Prostate gland (tissue), 2 donors: ENCODE measurements around the gene THSD7A. TPM values are rescaled to one million over a fixed set of nuclear protein-coding genes. Genes with fewer than 3 reads are reported as not detected.

ENCODE experiments used
- DNase-seq: peaks from one replicate; pipeline ENCODE4 v3.0.0-alpha.2; 2019; ENCODE audit warnings: low spot score
- H3K27ac ChIP-seq, 2 donors: fragments of 200-600 bp; sonication (generic); 2 replicates each; pipeline ENCODE4 v1.5.1; 2017 to 2019
- H3K27me3 ChIP-seq: fragments of 200-600 bp; sonication (generic); replicated peaks from 2 replicates; pipeline ENCODE4 v1.5.1; 2019; ENCODE audit not compliant: insufficient read depth
- H3K36me3 ChIP-seq, 2 donors: fragments of 200-600 bp; sonication (generic); 1 replicate in 1 of 2; 2 replicates in 1 of 2; pipeline versions ENCODE4 v1.5.1 to v1.8.1; 2017 to 2019
- H3K4me1 ChIP-seq: fragments of 200-600 bp; sonication (generic); replicated peaks from 2 replicates; pipeline ENCODE4 v1.5.1; 2019
- H3K4me3 ChIP-seq, 2 donors: fragments of 200-600 bp; sonication (generic); 2 replicates each; pipeline ENCODE4 v1.5.1; 2017 to 2019
- H3K9me3 ChIP-seq: fragments of 200-600 bp; sonication (generic); 2 replicates; pipeline ENCODE4 v1.5.1; 2017
- POLR2A ChIP-seq: fragments of 450-650 bp; IDR thresholded peaks from one replicate; pipeline ENCODE4 v1.6.1; 2016; ENCODE audit warnings: antibody characterized with exemption, mild to moderate bottlenecking
- POLR2AphosphoS5 ChIP-seq: sonication (generic); formaldehyde crosslinking; IDR thresholded peaks from one replicate; pipeline ENCODE4 v1.6.1; 2017; ENCODE audit warnings: antibody characterized with exemption
- WGBS: methylation state at CpG from one replicate; pipeline ENCODE4 v1.1.5; 2018; 5-methylcytosine and 5-hydroxymethylcytosine counted together
- intact Hi-C: fragments of 100-400 bp; cut with DNase I; formaldehyde crosslinking; loops from one replicate; pipeline ENCODE4 v1.14.2; 2022
- total RNA-seq, 2 donors: library from RNA; depleted of rRNA; stranded (reverse); fragments of >200 nt; gene quantifications; one replicate each; pipeline ENCODE4 v1.1.0, GENCODE V29; 2016
- TF ChIP-seq, protein P1 (sequence below), 4 experiments: fragments of 200-600 bp in 2 of 4; fragments of 450-650 bp in 2 of 4; sonication (generic) in 2 of 4; IDR thresholded peaks; 1 replicate in 3 of 4; 2 replicates in 1 of 4; pipeline ENCODE4 v1.5.1; 2016 to 2019; ENCODE audit warnings: antibody characterized with exemption in 4 of 4, mild to moderate bottlenecking in 2 of 4, moderate library complexity in 2 of 4

The THSD7A gene
- total RNA-seq, 2 donors from 2014 or later: 3.1 to 9.9 TPM

- H3K4me1 ChIP-seq: no peaks in the 10 kb centered on the region
- no peak overlapping the region for H3K27ac ChIP-seq
- no peak for TF ChIP-seq POLR2AphosphoS5
- TF ChIP-seq, protein P1, sequence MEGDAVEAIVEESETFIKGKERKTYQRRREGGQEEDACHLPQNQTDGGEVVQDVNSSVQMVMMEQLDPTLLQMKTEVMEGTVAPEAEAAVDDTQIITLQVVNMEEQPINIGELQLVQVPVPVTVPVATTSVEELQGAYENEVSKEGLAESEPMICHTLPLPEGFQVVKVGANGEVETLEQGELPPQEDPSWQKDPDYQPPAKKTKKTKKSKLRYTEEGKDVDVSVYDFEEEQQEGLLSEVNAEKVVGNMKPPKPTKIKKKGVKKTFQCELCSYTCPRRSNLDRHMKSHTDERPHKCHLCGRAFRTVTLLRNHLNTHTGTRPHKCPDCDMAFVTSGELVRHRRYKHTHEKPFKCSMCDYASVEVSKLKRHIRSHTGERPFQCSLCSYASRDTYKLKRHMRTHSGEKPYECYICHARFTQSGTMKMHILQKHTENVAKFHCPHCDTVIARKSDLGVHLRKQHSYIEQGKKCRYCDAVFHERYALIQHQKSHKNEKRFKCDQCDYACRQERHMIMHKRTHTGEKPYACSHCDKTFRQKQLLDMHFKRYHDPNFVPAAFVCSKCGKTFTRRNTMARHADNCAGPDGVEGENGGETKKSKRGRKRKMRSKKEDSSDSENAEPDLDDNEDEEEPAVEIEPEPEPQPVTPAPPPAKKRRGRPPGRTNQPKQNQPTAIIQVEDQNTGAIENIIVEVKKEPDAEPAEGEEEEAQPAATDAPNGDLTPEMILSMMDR (IDR thresholded peaks at IDR 0.05): no peak
- no peak for TF ChIP-seq POLR2A
- no peaks in the 10 kb centered on the region for H3K9me3 ChIP-seq
- H3K4me3 ChIP-seq: no peak overlapping the region
- intact Hi-C loops: no loop called here
- no peaks in the 10 kb centered on the region for H3K36me3 ChIP-seq
- DNase-seq: no peak
- no peaks in the 10 kb centered on the region for H3K27me3 ChIP-seq
Observed at GRCh38 chr7:11648980-11649379, 183.0 kb downstream of the THSD7A start.

DNA sequence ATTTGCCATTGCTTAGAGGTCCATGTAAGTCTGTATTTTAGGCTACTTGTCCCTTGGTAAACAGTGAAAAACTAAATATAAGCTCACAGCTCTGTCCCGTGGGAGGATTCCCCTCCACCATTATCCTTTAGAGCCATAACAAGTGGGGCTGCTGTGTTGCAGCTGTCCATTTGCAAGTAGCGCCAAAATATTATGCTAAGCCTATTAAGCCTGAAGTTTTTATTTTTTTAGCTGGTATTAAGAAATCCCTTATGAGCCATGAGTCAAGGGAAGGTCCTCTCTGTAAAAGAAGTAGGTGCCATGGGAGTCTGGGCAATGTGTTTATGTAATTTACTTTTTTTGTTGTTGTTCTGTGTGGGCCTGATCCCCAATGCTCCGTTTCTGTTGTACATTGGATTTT lies 183.9 kb downstream of the THSD7A start:
- H3K27me3 ChIP-seq: no peaks in the 10 kb centered on the region
- no peak for TF ChIP-seq POLR2AphosphoS5
- no peak for TF ChIP-seq POLR2A
- TF ChIP-seq, protein P1 (IDR thresholded peaks at IDR 0.05): no peak
- DNase-seq: no peak
- H3K27ac ChIP-seq: no peak overlapping the region
- intact Hi-C loops: no loop called here
- H3K4me3 ChIP-seq: no peak overlapping the region
- no peaks in the 10 kb centered on the region for H3K36me3 ChIP-seq
- H3K4me1 ChIP-seq: no peaks in the 10 kb centered on the region
- no peaks in the 10 kb centered on the region for H3K9me3 ChIP-seq
- WGBS: 87% methylated on average over 3 of the region's 3 CpGs

DNA sequence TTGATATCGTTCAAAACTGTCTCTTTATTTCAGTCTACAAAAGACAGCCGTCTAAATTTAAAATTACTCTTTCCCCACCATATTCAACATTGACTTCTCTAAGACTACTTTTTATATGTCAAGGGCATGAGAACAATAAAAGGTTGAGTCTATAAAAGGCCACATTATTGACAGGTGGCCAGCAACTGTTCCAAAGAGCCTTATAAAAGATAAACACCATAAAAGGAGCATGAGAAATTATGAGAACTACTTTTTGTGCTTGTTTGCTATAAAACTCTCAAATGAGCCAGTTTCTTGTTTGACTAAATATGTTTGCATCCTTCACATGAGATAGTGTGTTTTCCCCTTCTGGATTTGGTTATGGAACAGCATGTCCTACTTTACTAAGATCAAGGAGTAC lies 189.2 kb downstream of the THSD7A start:
- WGBS: 28% methylated on average over 2 of the region's 2 CpGs
- TF ChIP-seq, protein P1 (IDR thresholded peaks at IDR 0.05): no peak
- peak; percentile 60 for TF ChIP-seq POLR2AphosphoS5
- no peak for TF ChIP-seq POLR2A
- H3K36me3 ChIP-seq: no peaks in the 10 kb centered on the region
- peak; percentile 14 for DNase-seq
- H3K27me3 ChIP-seq: no peaks in the 10 kb centered on the region
- no peak overlapping the region for H3K4me3 ChIP-seq
- peak overlapping the region in 1 of 2 donors; percentile 4 for H3K27ac ChIP-seq
- H3K4me1 ChIP-seq: peaks cover 3% of the 10 kb centered on the region
- intact Hi-C loops: no loop called here
- H3K9me3 ChIP-seq: no peaks in the 10 kb centered on the region

DNA sequence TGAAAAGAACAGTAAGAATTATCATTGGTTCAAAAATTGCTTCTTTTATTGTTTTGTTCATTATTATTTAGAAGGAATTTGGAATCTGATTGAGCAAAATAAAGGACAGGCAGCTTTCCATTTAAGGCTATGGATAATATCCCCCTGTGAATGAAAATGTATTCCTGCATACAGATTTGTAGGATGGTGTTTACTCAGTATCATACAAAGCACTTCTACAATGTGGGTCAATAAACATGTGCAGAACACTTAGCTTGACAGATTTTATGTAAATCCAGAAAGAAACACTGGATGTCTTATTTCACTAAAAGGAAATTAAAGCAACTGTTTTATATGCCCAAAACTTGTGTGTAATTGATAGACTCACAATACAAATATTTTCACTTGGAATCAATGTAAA lies 189.7 kb downstream of the THSD7A start:
- no peak for DNase-seq
- no peak for TF ChIP-seq POLR2AphosphoS5
- no peak for TF ChIP-seq POLR2A
- TF ChIP-seq, protein P1 (IDR thresholded peaks at IDR 0.05): no peak
- Histone ChIP-seq H3K4me3 (no peak overlapping the region), H3K27ac (peak overlapping the region in 1 of 2 donors; percentile 4), H3K9me3 (no peaks in the 10 kb centered on the region), H3K36me3 (no peaks in the 10 kb centered on the region), H3K27me3 (no peaks in the 10 kb centered on the region), H3K4me1 (peaks cover 3% of the 10 kb centered on the region)
- intact Hi-C loops: no loop called here

DNA sequence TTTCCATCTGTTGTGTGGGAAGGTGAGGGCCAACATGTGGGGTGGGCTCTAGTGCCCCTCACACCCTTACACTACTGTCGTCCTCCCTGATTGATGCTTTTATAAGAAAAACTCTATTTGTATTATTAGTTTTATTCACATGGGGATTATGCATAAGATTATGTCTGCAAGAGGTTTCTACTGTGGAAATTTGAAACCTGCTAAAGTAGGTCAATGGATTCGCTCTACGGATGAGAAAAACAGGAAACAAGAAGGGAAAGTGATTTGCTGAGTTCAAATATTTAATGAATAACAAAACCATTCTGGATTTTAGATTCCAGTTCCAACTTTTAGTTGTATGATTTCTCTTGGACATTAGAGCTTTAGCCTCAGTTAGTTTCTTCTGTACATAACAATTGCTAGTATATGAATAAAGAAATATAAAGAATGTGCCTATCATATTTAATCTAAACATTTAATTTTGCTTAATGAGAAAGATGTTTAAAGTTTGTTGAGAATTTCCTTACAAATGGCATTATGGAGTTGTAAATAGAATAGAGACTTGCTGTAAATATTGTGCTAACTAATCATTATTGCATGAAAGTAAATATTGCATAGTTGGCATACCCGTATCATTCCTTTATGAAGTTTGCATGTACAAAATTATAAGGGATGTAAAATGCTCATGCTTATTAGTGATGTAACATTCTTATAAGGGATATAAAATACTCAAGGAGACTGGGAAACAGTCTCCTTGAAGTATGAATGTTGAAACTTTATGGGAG lies 193.8 kb downstream of the THSD7A start:
- no peaks in the 10 kb centered on the region for H3K9me3 ChIP-seq
- no peak overlapping the region for H3K27ac ChIP-seq
- H3K4me1 ChIP-seq: peaks cover 3% of the 10 kb centered on the region
- H3K36me3 ChIP-seq: no peaks in the 10 kb centered on the region
- 46% methylated on average over 4 of the region's 4 CpGs for WGBS
- intact Hi-C loops: no loop called here
- TF ChIP-seq POLR2AphosphoS5: no peak
- TF ChIP-seq, protein P1 (IDR thresholded peaks at IDR 0.05): no peak
- TF ChIP-seq POLR2A: no peak
- no peak overlapping the region for H3K4me3 ChIP-seq
- DNase-seq: no peak
- H3K27me3 ChIP-seq: no peaks in the 10 kb centered on the region
